ENCODE measurements around the gene SLC25A10.

DNA sequence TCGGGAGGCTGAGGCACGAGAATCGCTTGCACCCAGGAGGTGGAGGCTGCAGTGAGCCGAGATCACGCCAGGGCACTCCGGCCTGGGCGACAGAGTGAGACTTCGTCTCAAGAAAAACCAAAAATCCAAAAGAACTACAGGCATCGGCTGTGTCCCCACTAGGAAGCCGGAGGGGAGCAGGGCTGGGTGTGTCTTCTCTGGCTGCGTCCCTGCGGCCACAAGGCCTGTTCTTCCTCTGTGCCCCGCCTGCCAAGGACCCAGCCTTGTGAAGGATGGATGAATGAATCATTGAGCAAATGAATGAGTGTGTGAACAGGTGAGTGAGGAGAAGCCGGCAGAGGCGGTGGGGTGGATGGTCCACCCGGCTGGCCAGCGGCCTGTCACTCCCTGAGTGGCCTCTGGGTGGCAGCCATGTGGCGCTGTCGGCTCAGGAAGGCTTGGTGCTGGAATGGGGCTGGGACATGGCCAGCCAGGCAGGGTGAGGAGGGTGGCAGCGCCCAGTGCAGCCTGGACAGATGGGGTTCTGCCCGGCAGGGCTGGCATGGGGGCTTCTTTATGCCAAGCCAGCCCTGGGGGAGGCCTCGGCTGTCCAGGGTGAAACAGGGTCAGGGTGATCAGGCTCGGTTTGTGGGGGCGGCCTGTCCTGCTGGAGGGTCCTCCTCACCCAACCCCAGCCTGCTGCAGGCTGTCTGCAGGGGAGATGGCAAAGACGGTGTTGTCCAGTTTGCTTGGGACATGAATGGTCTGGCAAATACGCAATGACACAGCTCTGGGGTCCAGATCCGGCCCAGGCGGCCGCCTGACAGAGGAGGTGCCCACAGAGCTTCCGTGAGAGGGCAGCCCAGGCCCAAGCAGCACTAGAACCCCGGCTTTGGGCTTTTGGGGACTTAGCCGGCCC, 21.7 kb downstream of the SLC25A10 start:
- TF ChIP-seq SMC3 (IDR thresholded peaks at IDR 0.05; ENCODE audit: low read depth, low read length) (peak; percentile 82), NFE2L2 (IDR thresholded peaks at IDR 0.05; ENCODE audit: low read depth, low read length) (no peak)

All from IMR-90 (cell line).